ENCODE data around the gene TGOLN2. TPM values are rescaled to one million over a fixed set of nuclear protein-coding genes. Genes with fewer than 3 reads are reported as not detected.

Gene TGOLN2
- total RNA-seq, 2 donors from 2014 or later: 58.6 to 67.0 TPM

GRCh38 chr2:85354286-85355072 lies 26.7 kb upstream of the TGOLN2 start, which contains the start of the genes ELMOD3 and RETSAT:
ELMOD3 (plus strand) TSS chr2:85354769; CDS start chr2:85357199, 2,430 bp downstream.
RETSAT (minus strand) TSS chr2:85354528; CDS start chr2:85354507, 21 bp downstream.
- H3K9ac ChIP-seq (ENCODE audit: extremely low read depth, low read length, poor library complexity, severe bottlenecking): peak within 1 kb of the TSS; percentile 69
- peaks cover 8% of the 10 kb centered on the region for H3K4me1 ChIP-seq (ENCODE audit: control insufficient read depth, insufficient read depth, low read length)
- DNase-seq: peak; percentile 99
- WGBS, 2 experiments (ENCODE audit: insufficient coverage in 1 of 2, insufficient read length in 1 of 2): 3 to 5% methylated on average over 31 to 42 of the region's 42 CpGs
- peak within 1 kb of the TSS; percentile 92 for H3K4me3 ChIP-seq (ENCODE audit: low read length)
- no peaks in the 10 kb centered on the region for H3K27me3 ChIP-seq (ENCODE audit: control insufficient read depth, insufficient read depth, low read length, poor library complexity, severe bottlenecking)
- Mint-ChIP-seq H3K4me1 (peaks cover 21% of the 10 kb centered on the region), H3K27ac (peak within 1 kb of the TSS; percentile 96), H3K9me3 (no peaks in the 10 kb centered on the region), H3K27me3 (ENCODE audit: insufficient read depth) (peaks cover 2% of the 10 kb centered on the region), H3K36me3 (ENCODE audit: low read depth) (peaks cover 17% of the 10 kb centered on the region), H3K4me3 (peak within 1 kb of the TSS; percentile 90)
- no peak within 1 kb of the TSS for H3K27ac ChIP-seq (ENCODE audit: low read depth, low read length)
- TF ChIP-seq, protein P1, sequence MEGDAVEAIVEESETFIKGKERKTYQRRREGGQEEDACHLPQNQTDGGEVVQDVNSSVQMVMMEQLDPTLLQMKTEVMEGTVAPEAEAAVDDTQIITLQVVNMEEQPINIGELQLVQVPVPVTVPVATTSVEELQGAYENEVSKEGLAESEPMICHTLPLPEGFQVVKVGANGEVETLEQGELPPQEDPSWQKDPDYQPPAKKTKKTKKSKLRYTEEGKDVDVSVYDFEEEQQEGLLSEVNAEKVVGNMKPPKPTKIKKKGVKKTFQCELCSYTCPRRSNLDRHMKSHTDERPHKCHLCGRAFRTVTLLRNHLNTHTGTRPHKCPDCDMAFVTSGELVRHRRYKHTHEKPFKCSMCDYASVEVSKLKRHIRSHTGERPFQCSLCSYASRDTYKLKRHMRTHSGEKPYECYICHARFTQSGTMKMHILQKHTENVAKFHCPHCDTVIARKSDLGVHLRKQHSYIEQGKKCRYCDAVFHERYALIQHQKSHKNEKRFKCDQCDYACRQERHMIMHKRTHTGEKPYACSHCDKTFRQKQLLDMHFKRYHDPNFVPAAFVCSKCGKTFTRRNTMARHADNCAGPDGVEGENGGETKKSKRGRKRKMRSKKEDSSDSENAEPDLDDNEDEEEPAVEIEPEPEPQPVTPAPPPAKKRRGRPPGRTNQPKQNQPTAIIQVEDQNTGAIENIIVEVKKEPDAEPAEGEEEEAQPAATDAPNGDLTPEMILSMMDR (conservative IDR thresholded peaks at IDR 0.05): no peak
- peaks cover 36% of the 10 kb centered on the region for H3K36me3 ChIP-seq (ENCODE audit: control insufficient read depth, insufficient read depth, low read length)
- no peaks in the 10 kb centered on the region for H3K9me3 ChIP-seq (ENCODE audit: control insufficient read depth, low read length)

DNA sequence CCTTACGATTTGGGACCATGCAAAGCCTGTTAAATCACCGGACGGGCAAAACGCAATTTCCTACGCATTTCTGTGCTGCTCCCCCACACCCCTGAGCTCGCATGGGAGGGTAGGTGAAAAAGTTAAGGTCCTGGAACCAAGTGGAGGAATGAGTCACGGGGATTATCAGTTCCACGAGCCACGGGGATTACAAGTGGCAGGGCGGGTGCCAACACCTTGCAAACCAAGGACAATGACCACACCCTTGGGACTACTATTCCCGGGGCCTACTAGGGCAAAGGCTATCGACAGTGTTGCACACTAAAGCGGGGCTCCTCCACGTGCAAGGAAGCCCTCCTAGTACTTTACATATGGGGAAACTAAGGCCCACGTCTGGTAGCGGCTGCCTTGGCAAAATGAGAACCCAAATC lies 26.1 kb upstream of the TGOLN2 start:
- peak overlapping the region; percentile 69 for H3K9ac ChIP-seq (ENCODE audit: extremely low read depth, low read length, poor library complexity, severe bottlenecking)
- H3K36me3 ChIP-seq (ENCODE audit: control insufficient read depth, insufficient read depth, low read length): peaks cover 38% of the 10 kb centered on the region
- H3K36me3 Mint-ChIP-seq (ENCODE audit: low read depth): peaks cover 23% of the 10 kb centered on the region
- H3K4me1 Mint-ChIP-seq: peaks cover 21% of the 10 kb centered on the region
- H3K4me3 Mint-ChIP-seq: peak overlapping the region; percentile 90
- no peaks in the 10 kb centered on the region for H3K9me3 ChIP-seq (ENCODE audit: control insufficient read depth, low read length)
- H3K27me3 ChIP-seq (ENCODE audit: control insufficient read depth, insufficient read depth, low read length, poor library complexity, severe bottlenecking): no peaks in the 10 kb centered on the region
- no peaks in the 10 kb centered on the region for H3K9me3 Mint-ChIP-seq
- 73 to 74% methylated on average over 16 of the region's 16 CpGs for WGBS, 2 experiments (ENCODE audit: insufficient coverage in 1 of 2, insufficient read length in 1 of 2)
- H3K4me3 ChIP-seq (ENCODE audit: low read length): peak overlapping the region; percentile 92
- no peak for DNase-seq
- peaks cover 8% of the 10 kb centered on the region for H3K4me1 ChIP-seq (ENCODE audit: control insufficient read depth, insufficient read depth, low read length)
- TF ChIP-seq, protein P1 (conservative IDR thresholded peaks at IDR 0.05): no peak
- H3K27ac ChIP-seq (ENCODE audit: low read depth, low read length): no peak overlapping the region
- peaks cover 2% of the 10 kb centered on the region for H3K27me3 Mint-ChIP-seq (ENCODE audit: insufficient read depth)
- H3K27ac Mint-ChIP-seq: peak overlapping the region; percentile 81

- Histone ChIP-seq H3K27ac (ENCODE audit: low read depth, low read length) (no peak overlapping the region), H3K27me3 (ENCODE audit: control insufficient read depth, insufficient read depth, low read length, poor library complexity, severe bottlenecking) (no peaks in the 10 kb centered on the region), H3K4me1 (ENCODE audit: control insufficient read depth, insufficient read depth, low read length) (no peaks in the 10 kb centered on the region), H3K9ac (ENCODE audit: extremely low read depth, low read length, poor library complexity, severe bottlenecking) (no peak overlapping the region), H3K4me3 (ENCODE audit: low read length) (no peak overlapping the region), H3K36me3 (ENCODE audit: control insufficient read depth, insufficient read depth, low read length) (peaks cover 27% of the 10 kb centered on the region), H3K9me3 (ENCODE audit: control insufficient read depth, low read length) (no peaks in the 10 kb centered on the region)
- no peak for DNase-seq
- Mint-ChIP-seq H3K9me3 (no peaks in the 10 kb centered on the region), H3K27me3 (ENCODE audit: insufficient read depth) (no peaks in the 10 kb centered on the region), H3K4me1 (no peaks in the 10 kb centered on the region), H3K4me3 (no peak overlapping the region), H3K36me3 (ENCODE audit: low read depth) (peaks cover 47% of the 10 kb centered on the region), H3K27ac (no peak overlapping the region)
- TF ChIP-seq, protein P1 (conservative IDR thresholded peaks at IDR 0.05): no peak
- WGBS, 2 experiments (ENCODE audit: insufficient coverage in 1 of 2, insufficient read length in 1 of 2): 91 to 95% methylated on average over 2 to 3 of the region's 3 CpGs
Observed at GRCh38 chr2:85347599-85347998, 19.8 kb upstream of the TGOLN2 start.

All from endodermal cell (in vitro differentiated cells).